ENCODE data around the gene ANGEL1.

ANGEL1 gene

DNA sequence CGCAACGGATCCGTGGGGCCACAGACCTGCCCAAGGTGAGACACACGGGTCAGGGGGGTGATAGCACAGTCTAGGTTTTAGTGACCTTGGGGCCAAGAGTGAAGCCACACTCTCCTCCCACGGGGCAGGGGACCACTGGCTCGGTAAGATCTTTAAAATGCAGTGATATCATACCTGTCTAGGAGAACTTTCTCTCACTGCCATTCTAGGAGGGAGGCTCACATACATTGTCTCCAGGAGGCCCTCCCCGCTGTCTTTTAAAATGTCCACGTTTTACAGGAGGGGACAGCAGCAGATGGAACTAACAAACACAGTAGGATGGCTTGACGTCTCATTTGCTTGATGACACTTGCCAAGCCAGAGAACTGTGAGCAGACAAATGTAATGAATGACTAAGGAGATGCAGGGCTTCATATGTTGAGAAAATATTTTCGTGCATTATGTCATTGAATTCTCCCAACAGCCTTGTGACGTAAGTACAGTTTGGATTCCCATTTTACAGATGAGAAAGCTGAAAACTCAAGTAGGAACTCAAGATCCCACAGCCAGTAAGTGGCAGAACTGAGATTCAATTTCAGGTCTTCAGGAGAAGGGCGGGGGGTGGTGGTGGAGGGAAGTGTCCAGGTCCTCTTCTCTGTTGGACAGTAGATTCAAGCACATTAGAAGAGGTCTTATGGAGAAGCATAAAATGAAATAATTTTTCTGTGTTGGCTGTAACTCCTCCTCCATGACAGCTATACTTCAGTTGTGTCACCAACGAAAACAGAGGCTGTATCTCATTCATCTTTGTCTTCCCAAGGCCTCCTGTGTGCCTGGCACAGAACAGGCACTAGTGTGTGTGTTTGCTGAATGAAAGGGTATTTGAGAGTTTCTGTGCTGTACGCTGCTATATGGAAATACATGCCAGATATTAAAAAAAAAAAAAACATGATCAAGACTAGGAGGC lies 49.3 kb downstream of the ANGEL1 start:
- DNase-seq, result no peak

DNA sequence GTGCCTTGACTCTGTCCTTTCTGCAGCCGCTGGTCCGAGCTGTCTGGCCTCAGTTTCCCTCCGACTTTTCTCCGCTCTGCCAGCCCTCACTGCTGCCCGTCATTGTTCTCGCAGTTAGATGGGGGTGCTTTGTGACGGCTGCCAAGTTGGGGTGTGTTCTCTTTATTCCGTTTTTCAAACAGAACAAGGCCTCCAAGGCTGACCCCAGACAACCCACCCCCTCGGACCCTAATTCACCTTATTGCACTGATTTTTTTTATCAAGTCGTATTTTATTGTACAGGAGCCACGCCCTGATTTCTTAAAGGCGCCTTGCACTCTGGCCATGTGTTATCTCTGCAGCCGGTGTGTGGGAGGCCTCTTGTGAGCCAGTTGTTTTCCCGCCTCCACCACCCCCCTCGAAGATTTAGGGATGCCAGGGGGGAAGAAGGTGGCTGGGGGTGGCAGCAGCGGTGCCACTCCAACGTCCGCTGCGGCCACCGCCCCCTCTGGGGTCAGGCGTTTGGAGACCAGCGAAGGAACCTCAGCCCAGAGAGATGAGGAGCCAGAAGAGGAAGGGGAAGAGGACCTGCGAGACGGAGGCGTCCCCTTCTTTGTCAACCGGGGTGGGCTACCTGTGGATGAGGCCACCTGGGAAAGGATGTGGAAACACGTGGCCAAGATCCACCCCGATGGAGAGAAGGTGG lies 50.1 kb downstream of the ANGEL1 start:
- no peak for DNase-seq

DNA sequence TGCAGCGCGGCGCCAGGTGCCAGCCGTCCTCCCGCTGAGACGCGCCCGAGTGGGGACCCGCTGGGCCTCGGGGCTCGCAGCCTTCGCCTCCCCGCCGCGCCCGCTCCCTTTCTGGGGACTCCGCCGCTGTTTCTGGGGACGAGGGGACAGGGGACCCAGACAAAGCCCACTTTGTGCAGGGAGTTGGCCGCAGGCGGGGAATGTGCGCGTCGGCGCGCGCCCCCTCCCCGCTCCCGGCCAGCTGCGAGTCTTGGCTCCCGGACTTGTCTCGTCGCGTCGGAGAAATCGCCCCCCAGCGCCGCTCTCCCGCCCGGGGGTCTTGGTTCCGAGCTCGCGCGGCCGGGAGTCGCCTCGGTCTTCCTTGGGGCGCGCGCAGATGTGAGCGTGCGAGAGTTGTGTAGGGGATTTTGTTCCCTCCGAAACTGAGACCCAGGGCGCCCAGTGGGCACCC lies 50.7 kb downstream of the ANGEL1 start:
- no peak for DNase-seq

DNA sequence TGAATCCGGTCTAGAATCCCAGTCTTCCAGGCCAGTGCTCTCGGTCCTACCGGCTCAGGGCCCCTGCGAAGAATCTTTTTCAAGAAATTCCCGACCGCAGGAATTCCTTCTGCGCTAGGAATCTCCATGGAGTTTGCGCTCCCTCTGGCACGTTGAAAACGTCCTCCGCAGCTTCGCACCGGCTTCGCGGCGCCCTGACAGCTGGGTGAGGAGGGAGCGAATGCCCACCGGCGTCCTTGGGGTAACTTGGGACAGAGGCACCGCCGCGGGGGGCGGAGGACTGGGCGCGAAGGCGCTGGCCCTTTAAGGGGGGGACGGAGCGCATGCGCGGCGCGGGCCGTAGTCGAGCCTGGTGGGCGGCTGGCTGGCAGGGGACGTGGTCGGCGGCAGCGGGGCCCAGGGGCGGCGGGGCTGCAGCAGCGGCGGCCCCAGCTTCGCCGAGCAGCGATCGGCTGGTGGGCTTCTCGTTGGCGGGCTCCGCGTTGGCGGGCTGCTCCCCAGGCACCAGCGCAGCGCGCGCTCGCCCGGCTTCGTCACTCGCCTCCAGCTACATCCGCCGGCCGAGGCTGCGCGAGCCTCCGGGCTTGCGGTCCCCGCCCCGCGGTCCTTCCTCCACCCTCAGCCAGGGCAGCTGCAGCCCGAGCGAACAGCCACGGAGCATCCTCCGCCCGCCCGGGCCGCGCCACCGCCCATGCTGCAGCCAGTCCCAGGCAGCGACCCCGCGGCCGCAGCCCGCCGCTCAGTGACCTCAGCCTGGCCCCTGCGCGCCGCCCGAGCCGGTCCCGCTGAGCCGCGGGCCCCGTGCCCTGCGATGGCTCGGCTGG lies 51.3 kb downstream of the ANGEL1 start, which contains the start of gene VASH1:
Gene VASH1 (plus strand): TSS at position 333 of the 824 bp plus-strand sequence. CDS start 1,354 bp downstream, outside the sequence.
- DNase-seq, result peak in 1 of 4 experiments; percentile 28

DNA sequence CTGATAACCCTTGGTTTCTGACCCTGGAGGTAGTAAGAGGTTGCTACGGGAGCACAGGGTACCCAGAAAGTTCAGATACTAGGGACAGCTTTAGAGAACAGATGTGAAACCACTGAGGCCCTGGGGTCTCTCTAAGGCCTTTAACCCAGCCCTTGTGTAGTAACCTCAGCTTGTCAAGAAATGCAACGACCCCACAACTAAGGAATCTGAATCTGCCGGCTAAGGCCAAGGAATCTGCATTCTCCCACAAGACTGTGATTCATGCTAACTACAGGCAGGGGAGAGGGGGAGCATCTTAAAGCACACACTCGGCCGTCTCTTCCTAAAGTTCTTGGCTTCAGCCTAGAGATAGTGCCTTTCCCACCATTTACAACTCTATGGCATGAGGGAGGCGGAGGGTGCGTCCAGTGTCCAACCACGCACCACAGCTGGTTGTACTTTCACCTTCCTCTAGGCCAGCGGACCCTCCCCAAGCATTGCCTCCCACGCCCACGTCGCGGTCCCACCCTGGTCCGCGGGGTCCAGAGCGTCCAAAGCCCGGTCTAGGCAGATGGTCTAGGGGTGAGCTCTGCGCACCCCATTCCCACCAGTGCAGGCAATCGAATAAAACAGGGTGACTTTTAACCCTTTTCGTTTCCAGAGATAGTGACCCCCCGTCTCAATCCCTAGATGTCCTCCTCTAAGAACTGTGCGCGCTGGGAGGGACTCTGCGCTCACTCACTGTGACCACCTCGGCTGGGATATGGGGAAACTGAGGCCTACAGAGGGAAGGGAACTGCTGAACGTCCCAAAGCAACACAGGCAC lies 52.1 kb downstream of the ANGEL1 start:
- no peak for DNase-seq

DNA sequence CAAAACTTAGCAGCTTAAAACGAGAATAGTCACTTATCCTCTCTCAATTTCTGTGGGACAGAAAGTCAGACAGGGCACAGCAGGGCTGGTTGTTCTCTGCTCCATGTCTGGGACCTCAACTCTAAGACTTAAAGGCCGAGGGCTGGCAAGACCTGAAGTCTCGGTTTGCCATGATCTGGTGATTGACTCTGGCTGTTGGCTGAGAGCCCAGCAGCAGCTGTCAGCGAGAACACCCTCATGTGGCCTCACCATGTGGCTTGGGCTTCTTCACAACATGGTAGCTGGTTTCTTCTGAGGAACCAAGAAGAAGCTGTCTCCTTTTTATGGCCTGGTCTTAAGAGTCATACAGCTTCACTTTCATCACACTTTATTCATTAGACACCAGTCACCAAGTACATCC lies 53.1 kb downstream of the ANGEL1 start:
- no peak for DNase-seq

DNA sequence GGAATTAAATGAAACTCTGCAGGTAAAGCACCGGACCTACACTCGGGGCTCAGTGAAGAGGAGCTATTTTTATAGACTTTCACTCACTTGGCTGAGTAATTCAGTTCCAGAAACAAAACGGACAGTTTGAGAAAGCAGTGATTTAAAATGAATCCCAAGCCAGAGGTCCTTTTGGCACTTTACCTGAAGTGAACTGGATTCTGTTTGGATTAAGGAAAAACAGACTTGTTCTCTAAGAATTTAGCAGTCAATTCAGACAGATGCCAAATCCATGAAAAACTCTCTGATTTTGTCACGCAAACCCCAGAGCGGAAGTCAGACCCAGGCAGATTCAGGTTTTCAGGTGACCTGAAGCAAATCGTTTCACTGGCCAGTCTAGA lies 56.3 kb downstream of the ANGEL1 start:
- DNase-seq, result no peak

DNA sequence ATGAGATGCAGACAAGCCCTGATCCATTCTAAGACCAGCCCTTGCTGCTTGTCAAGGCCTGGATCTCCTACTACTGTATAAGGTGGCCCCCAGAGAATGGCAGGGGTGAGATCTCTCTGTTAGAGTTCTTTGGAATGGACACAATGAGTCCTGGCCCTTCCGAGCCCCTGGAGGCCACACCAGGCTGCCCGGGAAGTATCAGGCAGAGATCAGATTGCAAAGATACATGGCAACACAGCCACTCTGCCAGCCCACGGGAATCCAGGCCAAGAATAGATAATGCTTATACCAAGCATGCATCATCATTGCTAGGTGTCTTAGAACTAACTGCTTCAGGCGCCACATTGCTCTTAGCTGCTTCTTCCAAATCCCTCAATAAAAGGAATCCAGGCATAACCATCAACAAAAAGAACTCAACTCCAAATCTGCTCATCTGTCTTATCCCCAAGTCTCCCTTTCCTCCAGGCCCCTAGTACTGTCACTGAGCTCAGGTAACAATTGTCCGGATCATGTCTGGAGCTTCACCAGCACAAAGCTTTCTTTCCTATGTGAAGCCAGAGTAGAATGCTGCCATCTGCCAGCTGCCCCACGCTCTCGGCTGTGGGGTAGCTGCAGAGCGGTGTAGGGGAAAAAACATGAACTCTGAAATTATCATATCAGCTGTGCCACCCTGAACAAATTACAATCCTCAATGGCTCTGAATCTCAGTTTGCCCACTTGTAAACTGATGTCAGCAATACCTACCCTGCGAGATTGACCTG lies 56.9 kb downstream of the ANGEL1 start:
- DNase-seq, result no peak

DNA sequence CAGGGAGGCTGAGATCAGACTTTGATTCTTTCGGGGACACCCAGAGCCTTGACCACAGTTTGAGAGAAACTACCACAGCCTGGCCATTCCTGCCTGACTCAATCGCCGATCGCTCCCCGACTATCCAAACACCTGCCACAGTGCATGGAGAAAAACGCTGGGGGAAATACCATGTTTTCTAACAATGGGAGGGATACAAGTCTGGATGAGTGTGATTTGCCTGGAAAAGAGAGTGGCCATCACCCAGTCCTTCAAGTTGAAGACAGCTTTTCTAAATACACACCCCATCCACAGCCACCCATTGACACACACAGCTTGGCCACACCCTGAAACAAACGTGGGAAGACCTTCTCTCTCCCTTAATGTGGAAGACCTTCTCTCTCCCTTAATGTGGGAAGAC lies 58.1 kb downstream of the ANGEL1 start:
- no peak for DNase-seq

DNA sequence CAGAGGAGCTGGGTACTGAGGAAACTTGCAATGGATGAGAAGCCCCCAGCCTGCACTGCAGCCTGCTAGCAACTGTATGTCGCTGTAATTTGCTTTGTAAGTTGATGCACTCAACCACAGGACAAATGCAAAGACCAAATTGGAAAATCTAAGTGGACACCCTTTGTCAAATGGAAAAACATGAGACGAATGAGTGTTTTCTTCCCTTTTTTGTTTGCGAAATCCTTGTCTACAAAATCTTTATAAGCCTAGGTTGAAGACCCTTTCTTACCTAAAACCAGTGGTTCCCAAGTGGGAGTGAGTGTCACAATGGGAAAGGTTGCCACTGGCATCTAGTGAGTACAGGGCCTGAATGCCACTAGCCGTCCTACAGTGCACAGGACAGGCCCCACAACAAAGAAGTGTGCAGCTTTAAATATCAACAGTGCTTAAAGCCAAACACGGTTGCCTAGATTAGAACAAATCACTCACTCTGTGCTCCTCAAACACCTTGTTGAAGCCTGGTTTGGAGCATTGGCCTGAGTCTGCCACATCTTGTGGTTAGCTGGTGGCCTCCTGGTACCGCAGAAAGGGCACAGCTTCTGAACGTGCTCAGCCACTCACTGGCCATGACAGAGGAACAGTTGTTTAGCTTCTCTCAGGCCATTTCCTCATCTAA lies 59.0 kb downstream of the ANGEL1 start:
- no peak for DNase-seq

DNA sequence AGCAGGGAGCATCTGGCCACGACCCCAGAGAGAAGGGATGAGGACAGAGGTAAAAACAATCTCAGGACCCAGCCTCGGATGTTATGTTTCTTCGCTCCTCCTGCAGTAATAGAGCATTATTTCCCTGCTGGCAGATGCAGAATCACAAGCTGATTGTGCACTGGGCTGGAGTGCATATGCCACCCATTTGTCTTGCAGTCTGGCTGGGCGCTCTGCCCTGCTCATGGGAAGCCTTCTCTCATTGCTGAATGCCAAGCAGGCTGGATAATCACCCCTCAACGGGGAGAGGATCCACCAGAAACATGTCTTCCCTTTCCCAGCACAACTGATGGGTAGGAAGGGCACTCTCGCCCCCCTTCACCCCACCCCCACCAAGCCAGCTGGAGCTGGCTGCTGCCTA lies 59.9 kb downstream of the ANGEL1 start:
- no peak for DNase-seq

DNA sequence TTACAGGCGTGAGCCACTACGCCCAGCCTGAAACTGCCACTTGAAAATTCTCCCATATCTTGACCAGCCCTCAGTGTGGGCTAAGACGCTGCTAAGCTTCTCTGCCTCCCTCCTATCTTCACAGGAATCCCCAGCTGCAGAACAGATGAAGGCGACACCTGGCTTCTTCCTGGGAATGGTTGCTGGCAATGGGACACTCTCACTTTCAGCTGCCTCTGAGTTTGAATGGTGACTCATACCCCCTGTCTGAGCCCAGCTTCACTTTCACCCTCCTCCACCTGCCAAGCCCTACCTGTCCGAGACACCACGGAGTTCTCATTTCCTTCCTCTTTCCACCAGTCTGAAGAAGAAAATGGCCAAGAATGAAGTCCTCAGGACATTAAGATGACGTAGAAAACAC lies 69.7 kb downstream of the ANGEL1 start:
- no peak for DNase-seq

DNA sequence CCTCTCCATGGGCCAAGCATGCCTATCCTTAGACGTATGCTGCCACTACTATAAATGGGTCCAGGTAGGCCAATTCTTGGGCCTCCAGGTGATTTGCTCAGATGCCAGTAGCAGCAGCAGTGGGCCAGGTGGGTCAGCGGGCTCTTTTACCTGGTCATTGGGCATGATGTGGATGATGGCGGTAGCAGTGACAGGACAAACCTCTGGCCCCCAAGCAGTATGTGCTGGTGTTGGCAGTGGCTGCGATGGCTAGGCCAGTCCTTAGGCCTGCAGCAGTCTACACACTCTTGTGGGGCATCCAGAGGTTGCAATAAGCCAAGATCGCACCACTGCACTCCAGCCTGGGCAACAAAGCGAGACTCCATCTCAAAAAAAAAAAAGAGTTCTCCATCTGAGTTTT lies 70.5 kb downstream of the ANGEL1 start:
- DNase-seq, result no peak

DNA sequence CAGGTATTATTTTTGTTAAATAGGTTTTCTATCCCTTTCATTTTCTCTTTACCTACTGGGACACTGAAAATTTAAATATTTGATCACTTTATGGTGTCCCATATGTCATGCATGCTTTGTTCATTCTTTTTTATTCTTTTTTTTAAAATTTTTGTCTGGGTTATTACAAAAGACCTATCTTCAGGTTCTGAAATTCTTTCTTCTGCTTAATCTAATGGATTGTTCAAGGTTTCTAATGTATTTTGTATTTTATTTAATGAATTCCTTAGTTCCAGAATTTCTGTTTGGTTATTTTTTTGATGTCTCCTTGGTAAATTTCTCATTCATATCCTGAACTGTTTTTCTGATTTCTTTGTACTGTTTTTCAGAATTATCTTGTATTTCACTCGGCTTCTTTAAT lies 71.6 kb downstream of the ANGEL1 start:
- DNase-seq, result no peak
